Renal cortical epithelial cell (primary cell): ENCODE measurements around the gene KRTAP10-11. TPM values are rescaled to one million over a fixed set of nuclear protein-coding genes. Genes with fewer than 3 reads are reported as not detected.
"Not testable (repeated sequence)": the region's sequence is repeated elsewhere in the genome, so short reads cannot be mapped to it uniquely, and the experiment has no call there.

Source experiments
- DNase-seq: peaks from one replicate; pipeline ENCODE4 v3.0.0-alpha.2; 2011; ENCODE audit warnings: low read depth
- total RNA-seq: library from RNA; depleted of rRNA; stranded (reverse); fragments of >200 nt; gene quantifications from 2 replicates; pipeline ENCODE4 v1.2.3, GENCODE V29; 2014

KRTAP10-11 gene
- total RNA-seq, 1 donor from 2014 or later, result not detected

DNA sequence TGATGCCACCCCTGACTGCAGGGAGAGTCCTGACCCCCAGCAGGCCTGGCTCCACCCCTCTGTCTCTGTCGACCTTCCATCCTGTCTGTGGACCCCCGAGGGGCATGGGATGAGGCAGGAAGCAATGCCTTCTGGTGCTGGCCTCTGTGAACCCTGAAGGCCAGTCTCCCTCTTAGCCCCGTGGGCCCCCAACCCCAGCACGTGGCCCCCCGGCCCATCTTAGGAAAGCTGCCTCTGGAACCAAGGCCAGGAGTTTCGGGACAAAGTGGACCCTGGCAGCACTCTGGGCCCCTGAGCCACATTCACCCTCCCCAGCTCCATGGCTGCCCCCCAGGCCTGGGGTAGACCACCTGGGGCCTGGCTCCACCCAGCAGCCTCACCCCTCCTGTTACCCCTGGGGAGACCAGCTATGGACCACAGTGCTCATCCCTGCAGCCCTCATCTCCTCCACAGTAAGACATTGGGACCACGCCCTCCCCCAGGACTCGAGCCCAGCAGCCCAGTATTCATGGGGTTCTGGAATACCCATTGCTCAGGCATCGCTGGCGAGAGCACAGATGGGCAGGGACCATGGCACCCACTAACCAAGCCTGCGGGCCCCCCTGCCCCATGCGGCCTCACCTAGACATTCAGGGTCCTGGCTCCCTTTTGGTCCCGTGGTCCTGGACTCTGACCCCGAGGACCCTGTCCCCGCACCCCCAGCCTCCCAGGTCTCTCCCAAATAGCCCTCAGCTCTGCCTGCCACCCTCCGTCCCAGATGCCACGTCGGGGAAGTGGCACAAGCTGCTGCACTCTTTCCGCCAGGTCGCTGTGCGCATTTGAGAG lies 7.5 kb upstream of the KRTAP10-11 start:
- DNase-seq, result not testable (repeated sequence)

DNA sequence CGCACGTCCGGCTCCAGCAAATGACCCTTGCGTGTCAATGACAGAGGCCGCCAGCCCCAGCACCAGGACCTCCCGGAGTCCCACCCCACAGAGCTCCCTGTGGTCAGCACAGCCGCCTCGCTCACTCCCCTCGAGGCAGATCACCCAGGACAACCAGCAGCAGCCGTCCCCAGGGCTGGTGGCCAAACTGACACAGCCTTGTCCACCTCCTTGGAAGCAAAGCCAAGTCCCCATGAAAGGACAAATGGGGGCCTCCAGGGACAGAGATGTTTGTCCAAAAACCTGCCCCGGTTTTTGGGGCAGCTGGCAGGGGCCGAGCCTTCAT lies 6.9 kb upstream of the KRTAP10-11 start:
- DNase-seq, result no peak

DNA sequence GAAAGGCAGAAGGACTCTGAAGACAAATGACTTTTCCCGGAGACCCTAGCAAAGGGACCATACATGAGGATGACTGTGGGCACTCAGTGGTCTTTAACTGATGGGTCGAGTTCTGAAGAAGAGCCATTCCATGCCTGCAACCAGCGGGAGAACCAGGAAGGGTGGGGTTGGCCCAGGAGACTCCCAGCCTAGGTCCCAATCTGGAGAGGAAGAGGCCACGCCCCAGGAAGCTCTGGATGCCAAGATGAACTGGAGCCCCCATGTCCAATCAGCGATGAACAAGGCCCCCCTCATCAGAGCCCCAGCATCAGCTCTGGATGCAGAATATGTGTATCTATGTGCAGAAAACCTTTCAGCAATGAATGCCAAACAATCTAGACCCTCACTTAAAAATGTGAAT lies 5.5 kb upstream of the KRTAP10-11 start:
- DNase-seq, result no peak

DNA sequence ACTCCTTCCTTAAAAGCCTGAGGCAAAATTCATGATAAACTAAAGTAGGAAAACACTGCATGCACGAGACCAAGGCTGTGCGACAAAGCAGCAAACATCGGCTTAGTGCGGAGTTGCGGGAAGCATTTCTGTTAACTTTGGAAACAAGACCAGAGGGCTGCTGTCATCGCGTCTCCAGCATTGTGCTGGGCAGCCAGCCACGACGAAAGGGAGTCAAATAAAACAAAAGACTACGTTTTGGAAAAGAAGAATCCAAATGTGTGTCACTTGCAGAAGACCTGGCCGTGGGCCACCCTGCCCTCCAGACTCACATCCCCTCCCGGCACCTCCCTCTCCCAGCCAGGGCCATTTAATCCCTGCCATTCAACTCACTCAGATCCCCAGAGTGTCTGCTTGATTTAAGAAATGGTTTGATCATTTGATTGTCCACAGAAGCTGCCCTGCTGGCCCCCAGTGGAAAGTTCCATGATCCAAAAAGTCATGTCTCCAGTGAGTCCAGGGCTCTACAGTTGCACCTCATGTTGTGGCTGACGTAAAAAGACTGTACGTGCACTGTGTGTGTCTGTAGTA lies 2.4 kb upstream of the KRTAP10-11 start:
- DNase-seq, result no peak

DNA sequence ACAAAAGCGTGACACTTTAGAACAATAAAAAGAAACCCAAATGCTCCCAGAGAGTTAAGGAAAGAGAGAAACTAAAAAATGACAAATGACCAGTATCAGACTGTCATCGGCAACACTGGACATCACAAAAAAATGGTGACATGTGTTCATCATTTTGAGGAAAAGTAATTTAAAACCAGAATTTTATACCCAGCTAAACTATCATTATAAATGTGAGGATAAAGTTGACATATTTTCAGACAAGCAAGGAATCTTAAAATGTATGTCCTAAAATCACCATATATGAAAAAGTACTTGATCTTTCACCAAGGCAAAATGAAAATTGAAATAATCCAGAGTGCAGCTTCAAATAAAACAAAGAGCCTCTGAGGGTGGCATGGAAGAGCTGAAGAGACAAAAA lies 1.3 kb upstream of the KRTAP10-11 start:
- no peak for DNase-seq

DNA sequence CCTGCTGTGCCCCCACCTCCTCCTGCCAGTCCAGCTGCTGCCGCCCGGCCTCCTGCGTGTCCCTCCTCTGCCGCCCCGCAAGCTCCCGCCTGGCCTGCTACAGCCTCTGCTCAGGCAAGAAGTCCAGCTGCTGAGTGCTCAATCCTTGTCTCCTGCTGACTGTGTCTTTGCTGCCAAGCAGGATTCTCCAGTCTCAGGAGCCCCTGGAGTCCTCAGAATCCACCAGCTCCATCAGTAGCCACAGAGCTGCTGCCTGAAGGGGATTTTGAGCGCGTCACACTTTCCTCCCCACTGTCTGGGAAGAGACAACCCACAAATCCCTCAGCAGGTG lies 973 bp downstream of the KRTAP10-11 start:
- DNase-seq, result no peak

DNA sequence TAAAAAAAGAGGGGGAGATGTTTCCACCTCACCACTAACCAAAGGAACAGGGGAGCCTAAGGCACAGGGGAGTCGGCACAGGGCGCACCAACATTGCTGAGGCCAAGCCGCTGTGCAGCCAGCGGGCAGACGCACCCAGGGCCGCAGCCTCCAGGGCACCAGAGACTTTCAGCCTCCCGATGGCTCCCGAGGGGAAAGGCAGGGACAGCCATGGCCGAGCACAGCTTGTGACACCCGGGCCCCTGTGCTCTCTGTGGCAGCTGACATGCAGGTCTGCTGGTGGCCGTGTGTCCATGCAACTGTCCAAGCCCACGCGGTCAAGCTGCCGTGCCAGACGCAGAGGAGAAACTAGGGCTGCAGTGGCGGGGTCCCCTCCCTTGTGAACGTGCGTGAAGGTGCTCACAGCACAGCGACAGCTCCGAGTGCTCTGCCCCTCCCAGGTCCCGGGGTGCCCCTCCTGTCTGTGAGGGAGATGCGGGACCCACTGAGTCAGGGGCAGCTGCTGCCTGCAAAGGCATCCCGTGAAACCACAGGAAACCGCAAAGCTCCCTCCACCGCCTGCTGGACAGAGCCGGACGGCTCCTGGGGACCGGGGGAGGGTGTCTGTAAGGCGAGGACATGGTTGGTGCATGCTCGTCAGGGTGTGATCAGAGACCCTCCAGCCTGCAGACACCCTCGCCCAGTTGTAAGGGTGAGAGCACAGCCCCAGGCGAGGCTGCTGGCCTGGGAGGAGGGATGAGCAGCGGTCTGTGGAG lies 2.5 kb downstream of the KRTAP10-11 start:
- no peak for DNase-seq

DNA sequence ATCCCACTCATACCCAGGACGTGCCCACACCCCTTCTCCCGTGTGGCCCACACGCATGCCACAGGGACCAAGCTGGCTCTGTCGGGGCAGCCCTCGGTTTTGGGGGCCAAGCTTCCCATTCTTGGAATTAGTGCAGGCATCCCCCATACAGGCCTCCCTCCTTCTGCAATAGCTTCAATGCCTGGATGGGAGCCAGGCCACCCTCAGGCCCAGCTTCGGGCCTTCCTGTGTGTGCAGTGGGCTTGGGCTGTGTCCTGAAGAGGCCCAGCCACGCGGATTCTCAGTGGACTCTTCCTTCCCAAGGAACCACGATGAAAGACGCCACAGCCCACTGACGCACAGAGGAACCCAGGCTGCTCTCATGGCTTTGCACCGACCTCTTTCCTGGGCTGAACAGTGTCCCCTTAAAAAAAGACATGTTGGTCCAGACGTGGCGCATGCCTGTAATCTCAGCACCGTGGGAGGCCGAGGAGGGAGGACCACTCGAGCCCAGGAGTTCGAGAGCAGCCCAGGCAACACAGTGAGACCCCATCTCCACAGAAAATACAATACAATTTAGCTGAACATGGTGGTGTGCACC lies 3.4 kb downstream of the KRTAP10-11 start:
- DNase-seq, result no peak

DNA sequence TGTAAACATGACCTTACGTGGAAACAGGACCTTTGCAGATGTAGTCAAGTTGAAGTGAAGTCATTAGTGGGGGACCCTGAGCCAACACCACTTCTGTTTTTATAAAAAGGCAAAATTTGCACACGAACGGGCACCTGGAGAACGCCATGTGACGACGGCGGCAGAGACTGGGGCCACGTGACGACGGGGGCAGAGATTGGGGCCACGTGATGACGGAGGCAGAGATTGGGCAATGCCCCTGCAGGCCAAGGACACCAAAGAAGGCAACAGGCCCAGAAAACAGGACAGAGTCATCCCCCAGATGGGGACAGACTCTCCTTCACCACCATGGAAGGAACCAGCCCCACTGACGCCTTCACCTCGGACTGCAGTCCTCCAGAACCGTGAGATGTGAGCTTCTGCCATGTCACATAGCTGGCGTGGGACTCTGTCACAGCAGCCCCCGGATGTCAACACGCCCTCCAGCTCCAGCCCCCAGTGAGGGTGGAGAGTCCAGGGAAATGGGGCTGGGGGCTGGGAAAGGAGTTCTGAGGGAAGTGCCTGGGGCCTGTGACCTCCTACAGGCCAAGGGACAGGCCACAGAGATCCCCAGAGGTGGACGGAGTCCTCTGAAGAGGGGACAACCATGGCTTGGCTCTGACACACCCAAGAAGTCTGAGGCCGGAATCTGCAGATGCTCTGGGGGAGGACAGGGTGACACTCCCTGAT lies 4.2 kb downstream of the KRTAP10-11 start:
- no peak for DNase-seq

DNA sequence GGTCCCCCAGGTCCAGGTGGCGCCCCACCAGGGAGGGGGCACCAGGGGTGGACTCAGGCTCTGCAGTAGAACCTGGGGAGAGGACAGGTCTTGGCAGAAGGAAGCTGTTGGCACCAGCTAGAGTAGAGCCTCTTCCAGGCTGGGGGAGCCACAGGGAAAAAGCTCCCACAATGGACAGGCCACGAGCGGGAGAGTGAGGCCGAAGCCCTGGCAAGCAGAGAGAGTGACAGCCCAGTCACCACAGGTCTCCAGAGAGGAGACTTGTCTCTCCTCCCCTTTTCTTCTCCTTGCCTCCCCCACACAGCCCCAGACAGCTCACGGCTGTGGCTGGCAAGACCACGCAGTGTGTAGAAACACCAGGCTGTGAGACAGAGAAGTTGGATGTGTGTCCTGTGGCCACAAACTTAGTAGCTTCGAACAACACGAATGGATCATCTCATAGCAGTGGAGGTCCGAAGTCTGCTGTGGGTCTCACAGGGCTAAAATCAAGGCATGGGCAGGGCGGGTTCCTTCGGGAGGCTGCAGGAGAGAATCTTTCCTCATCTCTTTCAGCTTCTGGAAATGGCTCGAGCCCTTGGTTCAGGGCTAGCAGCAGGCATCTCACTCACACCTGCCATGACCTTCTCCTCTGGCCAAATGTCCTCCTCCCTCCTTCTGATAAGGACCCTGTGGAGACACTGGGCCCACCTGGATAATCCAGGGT lies 4.9 kb downstream of the KRTAP10-11 start:
- DNase-seq, result no peak

DNA sequence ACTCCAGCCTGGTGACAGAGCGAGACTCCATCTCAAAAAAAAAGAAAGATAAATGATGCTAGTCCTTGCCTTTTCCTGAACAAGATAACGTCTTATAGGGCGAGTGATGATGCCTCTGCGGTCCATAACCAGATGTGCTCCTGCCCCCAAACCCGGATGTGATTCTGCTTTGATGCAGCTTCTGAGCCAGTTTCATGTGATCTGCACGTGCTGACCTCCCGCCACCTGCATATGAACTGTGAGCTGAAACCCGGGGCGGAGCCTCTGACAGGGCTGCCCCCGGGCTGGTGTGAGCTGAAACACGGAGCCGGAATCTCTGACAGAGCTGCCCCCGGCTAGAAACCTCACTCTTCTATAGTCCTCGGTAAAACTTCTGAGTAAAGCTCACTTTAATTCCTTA lies 6.9 kb downstream of the KRTAP10-11 start:
- DNase-seq, result no peak

DNA sequence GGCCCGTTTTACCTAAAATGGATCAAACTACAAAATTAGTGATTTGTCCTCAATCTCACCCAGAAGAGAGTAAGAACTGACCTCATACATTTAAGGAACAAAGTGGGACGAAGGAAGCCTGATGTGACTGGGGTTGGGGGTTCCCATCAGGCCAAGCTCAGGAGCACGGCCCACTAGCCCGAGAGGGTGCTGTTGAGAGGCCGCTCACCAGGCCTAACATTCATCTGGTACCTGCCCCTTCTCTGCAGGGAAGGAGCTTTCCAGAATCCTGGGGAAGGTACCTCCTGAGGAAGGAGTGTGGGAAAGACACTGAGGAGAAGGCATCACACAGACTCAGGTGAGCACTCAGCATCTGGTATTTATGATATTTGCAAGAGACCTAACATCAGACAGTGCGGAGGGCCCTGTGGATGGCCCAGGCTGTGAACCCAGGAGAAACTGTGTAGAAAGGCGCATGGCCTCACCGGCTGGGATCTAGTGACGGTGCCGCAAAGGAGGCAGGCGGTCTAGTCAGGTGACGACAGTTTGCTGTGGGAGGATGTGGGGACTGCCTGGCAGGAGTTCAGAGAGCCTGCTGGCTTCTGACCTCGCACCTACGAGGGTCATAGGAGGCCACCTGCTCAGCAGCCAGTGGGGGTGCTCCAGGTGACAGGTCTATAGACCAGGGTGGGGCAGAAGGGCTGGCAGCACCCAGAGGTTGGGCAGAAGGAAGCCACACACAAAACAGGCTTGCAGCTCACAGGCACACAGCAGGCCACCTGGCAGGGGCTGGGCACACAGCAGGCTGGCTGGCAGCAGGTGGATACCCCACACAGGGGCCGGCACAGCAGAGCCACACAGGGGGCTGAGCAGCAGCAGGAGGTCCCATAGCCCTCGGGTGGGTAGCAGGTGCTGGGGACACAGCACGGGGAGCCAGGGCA lies 7.7 kb downstream of the KRTAP10-11 start:
- no peak for DNase-seq

DNA sequence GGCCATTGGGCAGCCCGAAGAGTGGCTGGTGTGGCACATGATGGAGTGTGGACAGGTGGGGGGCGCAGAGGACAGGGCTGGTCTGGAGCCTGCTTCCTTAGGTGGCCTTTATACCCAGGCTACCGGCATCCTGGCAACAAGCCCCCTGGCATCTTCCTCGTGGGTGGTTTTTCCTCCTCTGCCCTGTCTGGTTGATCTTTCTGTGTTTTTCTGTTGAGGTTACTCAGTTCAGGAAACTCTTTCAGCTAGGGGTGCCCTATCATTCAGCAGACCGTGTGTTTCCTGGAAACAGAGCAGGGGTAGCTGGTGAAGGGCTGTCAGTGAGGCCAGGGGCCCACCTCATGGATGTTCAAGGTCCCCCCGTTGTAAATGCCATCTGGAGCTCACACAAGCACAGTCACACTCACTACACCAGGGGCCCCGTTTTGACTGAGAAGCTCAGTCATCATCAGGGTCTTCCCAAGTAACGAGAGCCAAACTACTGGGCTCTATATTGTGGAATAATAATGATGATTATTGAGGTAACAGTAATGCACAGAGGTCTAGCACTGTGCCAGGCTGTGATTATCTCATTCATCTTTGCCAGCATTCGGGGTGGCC lies 8.5 kb downstream of the KRTAP10-11 start, which contains the start of gene KRTAP12-4:
Gene KRTAP12-4, minus strand, starts transcription at position 84 of the 600 bp plus-strand sequence. Its CDS starts 45 bp downstream, at position 39.
- DNase-seq, result no peak

DNA sequence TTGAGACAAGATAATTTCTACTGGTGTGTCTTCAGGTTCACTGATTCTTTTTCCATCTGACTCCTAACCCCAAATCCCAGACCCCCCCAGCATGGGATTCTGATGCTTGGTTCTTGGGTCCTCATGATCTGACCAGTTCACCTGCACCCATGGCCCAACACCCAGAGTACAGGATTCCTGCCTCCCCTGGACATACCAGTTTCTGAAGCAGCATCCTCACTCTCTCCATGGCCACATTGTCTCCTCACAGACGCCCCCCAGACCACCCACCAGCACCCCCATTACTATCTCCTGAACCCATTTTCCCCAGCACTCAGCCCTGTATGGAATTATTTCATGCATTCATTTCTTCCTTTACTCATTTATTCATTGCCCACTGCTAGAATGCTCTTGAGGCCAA lies 10.7 kb downstream of the KRTAP10-11 start:
- DNase-seq, result no peak

DNA sequence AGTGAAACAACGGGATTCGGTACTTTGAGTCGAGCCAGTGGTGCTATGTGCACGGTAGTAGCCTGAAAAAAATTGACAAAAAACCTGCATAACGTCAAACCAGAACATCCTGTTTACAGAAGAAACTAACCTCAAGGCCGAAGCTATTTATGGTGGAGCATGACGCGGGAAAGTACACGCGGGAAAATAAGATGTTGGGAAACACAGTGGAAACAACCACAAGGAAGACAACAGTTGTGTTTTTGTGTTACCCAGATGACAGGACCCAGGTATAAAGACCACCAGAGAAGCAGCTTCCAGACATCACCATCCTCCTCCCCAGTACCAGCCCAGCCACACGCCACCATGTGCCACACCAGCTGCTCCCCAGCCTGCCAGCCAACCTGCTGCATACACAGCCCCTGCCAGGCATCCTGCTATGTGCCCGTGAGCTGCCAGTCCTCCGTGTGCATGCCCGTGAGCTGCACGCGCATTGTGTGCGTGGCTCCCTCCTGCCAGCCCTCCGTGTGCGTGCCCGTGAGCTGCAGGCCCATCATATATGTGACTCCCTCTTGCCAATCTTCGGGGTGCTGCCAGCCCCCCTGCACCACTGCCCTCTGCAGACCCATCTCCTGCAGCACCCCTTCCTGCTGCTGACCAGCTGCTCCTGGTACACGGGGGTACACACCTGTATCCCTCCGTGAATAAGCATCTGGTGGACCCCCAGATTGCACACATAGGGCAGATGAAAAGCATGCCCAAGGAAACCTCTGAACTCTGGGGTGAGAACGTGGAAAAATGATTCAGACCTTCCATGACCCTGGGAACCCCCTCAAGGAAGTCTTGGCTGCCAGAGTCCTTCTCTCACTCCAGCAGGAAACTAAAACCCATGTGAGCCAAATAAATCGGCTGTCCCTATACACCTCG lies 11.7 kb downstream of the KRTAP10-11 start, which contains the start of gene KRTAP12-3:
Gene KRTAP12-3, plus strand, starts transcription at position 298 of the 906 bp plus-strand sequence. Its CDS starts 48 bp downstream, at position 346.
- DNase-seq, result no peak

DNA sequence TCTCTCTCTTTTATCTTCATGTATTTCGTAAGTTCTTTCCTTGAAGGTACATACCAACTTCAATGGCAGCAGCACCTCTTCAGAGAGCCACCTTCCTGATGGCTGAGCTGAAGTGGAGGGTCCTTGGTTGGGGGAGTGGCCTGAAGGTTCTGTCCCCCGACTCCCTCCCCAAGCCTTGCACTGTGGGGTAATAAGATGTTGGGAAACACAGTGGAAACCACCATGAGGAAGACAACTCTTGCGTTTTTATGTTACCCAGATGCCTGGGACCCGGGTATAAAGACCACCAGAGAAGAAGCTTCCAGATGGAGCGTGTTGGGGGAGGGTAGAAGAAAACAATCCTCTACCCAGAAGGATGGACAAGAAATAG lies 12.3 kb downstream of the KRTAP10-11 start:
- no peak for DNase-seq

DNA sequence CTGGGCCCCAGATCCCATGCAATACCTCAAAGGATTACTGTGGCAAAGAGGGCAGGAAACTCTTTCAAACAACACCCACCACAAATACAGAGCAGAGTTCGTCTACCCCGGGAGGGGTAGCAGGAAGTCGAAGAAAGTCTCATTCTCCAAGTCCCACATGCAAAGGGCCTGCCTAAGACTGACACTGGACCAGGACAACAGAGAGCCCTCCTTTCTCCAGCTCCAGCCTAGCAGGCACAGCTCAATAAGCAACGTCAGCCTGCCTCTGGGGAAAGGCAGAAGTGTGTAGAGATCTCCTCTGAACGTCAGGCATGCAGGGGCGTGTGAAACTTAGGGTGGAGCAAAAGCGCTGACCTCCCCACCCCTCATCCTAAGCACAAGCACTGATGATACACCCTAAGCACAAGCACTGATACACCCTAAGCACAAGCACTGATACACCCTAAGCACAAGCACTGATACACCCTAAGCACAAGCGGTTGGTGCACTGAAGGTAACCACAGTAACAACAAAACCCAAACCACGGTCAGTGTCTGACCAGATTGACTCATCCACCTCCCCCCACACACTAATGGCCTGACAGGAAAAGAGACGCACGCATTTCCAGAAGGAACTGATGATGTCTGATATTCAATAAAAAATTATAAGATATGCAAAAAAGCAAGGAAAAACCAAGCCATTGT lies 12.8 kb downstream of the KRTAP10-11 start:
- no peak for DNase-seq

DNA sequence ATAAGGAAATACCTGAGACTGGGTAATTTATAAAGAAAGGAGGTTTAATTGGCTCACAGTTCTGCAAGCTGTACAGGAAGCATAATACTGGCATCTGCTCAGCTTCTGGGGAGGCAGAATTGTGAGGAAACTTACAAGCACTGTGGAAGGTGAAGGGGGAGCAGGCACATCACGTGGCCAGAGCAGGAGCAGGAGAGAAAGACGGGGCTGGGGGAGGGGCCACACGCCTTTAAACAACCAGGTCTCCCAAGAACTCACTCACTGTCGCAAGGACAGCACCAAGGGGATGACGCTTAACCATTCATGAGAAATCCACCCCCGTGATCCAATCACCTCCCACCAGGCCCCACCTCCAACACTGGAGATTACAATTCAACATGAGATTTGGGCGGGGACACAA lies 15.4 kb downstream of the KRTAP10-11 start:
- not testable (repeated sequence) for DNase-seq
